Stimulated activated naive CD4-positive, alpha-beta T cell treated with Interleukin-2 at 50 U/mL for 16 hours (primary cell): ENCODE results near the gene TSC2.

ENCODE experiments used
- DNase-seq: peaks from one replicate; lab custom pipeline; 2025; lab: John Stamatoyannopoulos, UW

TSC2 gene

DNA sequence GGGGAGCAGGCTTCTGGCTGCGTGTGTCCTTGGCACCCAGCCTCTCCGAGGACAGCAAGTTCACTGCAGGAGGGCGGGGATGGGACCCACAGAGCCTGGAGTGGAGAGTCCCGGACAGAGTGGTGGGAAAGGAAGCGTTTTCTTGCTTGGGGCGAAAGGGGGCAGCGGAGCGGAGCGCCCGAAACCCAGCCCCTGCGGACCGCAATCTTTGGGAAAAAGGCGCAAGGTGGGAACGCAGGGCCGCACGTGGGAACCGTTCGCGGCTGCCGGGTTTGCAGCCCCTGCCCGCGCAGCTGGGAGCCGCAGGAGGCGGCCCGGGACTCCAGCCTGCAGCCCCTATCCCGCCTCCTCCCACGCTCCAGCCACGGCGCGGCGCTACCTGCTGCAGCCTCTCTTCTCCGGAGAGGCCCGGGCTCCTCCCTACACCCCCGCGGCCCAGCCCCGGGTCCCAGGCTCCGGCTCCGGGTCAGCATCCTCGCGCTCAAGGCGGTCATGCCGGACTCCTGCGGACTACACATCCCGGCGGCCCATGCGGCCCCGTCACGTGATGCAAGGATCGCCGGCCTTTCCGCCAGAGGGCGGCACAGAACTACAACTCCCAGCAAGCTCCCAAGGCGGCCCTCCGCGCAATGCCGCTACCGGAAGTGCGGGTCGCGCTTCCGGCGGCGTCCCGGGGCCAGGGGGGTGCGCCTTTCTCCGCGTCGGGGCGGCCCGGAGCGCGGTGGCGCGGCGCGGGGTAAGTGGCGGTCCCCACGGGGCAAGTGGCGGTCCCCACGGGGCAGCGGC lies at the start of gene TSC2, which contains the start of gene NTHL1:
Gene TSC2 (plus strand): TSS at position 656 of the 786 bp plus-strand sequence. CDS start 631 bp downstream, outside the sequence.
Gene NTHL1 (minus strand): TSS at position 505 of the 786 bp plus-strand sequence. CDS start 11 bp downstream, at position 494.
- DNase-seq: peak; percentile 92

DNA sequence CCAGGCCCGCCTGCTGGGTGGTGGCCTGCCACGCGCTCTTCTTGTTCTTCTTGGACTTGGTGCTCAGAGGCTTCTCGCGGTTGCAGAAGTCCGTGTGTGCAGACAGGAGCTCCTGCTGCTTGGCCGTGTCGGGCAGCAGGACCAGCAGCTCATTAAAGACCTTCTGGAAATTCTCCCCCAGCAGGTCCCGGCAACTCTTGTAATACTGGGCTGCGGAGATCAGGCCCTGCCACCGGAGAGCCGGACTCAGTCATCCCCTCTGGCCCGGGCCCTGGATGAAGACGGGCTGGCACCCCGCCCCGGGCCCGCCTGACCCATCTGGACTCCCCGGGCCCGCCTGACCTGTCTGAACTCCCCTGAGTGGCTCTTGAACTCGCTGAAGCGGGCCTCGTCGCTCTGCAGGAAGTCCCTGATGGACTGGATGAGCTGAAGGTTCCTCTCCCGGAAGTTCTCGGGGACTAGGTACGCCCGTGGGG lies 49.4 kb upstream of the TSC2 start:
- DNase-seq: no peak

GRCh38 chr16:1998852-1999801 lies 48.7 kb upstream of the TSC2 start:
- DNase-seq: no peak

GRCh38 chr16:1999866-2000514 lies 47.8 kb upstream of the TSC2 start:
- no peak for DNase-seq

DNA sequence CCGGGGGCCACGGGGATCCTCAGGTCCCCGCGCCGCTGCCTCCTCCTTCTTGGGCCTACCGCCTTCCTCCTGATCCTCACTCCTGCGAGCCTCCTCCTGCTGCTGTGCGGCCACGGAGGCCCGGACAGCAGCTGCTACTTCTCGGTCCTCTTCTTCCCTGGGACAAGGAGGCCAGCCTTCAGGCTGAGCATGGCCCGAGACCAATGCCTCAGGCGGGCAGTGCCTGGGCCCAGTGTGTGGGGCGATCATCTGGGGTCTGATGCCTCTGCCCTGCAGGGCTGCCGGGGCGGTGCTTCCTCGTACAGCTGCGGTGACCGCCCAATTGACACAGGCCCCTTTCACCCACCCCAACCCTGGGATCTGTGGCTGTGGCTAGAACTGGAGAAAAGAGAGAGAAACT lies 46.8 kb upstream of the TSC2 start:
- no peak for DNase-seq

GRCh38 chr16:2001456-2002355 lies 46.1 kb upstream of the TSC2 start:
- DNase-seq: no peak

DNA sequence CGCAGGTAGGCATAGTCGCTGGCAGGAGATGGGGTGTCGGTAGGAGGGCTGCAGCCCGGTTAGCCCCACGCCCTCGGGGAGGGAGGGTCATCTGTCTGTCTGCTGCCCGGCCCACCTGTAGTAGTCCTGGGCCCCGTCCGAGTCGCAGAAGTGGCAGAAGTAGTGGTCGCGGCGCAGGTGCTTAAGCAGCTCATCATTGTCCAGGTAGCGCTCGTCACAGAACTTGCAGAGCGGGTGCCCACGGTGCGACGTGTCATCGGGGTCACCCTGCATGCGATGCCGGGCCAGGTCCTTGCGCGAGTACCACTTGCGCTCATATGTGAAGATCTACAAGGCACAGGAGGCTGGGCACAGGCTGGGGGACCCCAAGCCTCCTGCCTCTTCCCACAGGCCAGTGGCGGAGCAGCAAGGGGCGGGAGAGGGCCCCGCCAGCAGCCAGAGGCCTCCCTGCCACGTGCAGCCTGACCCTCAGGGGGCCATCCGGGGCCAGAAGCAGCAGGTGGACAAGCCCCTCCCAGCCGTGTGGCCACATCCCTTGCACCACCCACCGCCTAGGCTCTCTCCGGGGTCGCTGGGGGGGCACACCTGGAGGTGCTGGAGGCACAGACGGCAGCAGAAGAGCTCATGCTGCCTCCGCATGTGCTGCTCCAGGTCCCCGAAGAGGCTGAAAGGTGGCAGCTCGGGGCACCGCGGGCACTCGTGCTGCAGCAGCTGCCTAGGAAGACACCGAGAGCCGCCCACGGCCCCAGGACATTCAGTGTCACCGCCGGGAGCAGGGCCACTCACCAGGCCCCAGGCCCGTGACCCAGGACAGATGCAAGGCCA lies 45.2 kb upstream of the TSC2 start:
- DNase-seq: no peak

- DNase-seq: no peak
Observed at GRCh38 chr16:2003231-2003826, 44.5 kb upstream of the TSC2 start.

DNA sequence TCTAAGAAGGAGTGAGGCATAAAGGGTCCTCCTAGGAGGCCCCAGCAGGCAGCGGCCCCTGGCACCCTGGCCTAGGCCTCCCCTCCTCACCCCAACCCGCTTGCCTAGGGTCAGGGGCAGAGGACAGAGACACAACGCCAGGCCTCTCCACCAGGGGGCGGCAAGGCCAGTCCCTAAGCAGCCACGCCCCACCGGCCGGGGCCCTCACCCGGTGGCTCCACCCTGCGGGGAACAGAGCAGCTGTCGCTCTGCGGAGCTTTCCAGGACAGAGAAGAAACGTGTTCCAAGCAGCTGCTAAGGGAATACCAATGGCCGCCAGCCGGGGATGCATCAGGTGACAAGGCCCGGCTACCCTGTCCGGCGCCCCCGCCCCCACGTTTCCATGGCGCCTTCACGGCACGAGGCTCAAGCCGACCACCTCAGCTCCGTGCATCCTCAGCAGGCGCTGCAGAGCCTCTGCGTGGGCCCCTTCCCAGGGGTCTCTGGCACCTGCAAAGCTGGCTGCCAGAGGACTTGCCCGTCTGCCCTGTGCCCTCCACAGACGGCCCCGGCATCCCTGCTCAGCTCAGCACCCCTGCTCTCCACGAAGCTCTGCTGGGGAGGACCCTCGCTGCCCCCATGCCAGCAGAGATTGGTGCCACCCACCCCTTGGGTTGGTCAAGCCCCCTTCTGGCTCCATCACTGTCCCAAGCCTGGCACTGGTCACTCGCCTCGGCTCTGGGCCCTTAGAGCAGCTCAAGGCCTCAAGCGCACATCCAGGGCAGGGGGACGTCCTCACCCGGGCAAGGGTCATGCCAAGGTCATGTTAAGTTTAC lies 43.8 kb upstream of the TSC2 start:
- peak; percentile 82 for DNase-seq

DNA sequence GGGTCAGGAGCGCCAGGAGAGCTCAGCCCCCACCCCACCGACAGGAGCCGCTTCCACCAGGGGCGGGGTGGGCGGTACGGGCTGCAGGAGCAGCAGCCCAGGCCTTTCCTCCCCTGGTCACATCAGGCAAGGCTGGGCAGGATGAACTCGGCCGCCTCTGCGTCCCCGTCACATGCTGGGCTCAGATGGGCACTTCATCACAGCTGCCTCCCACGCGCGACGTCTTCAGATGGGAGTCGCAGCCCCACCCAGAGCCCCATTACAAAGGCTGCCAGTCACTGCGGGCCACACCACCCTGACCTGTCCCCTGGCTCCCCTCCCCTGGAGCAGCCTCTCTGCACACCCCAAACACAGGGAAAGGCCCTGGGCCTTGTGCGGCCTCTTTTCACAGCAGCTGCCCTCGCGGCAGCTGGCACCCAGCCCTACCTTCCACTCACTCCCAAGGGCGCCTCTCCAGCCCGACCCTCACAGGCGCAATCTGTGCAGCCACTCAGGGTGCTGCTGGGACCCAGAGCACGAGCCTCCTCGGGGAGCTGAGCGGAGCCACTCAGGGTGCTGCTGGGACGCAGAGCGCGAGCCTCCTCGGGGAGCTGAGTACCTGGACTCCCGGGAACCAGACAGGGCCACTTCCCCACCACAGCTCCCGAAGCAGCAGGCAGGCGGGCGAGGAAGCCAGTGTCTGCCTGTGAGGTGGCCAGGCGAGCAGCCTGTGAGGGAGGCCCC lies 42.8 kb upstream of the TSC2 start:
- no peak for DNase-seq

- DNase-seq: no peak
Observed at GRCh38 chr16:2005646-2006045, 42.1 kb upstream of the TSC2 start.

DNA sequence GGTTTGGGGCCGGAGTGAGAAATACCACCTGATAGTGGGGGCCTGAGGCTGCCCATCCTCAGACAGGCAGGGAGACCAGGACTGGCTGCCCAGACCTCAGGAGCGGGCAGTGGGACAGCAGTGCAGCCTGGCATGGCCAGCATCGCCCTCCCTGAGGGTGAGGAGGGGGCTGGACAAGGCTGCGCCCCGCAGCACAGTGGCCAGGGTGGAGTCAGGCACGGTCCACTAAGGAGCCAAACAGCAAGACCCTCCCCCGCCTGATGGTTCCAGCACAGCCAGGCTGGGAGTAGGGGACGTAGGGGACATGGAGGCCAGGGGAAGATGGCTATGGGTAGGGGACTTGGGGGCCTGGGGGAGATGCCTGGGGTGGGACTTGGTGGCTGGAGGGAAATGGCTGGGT lies 41.5 kb upstream of the TSC2 start:
- DNase-seq: no peak

- DNase-seq: no peak
Observed at GRCh38 chr16:2007081-2007836, 40.5 kb upstream of the TSC2 start.

DNA sequence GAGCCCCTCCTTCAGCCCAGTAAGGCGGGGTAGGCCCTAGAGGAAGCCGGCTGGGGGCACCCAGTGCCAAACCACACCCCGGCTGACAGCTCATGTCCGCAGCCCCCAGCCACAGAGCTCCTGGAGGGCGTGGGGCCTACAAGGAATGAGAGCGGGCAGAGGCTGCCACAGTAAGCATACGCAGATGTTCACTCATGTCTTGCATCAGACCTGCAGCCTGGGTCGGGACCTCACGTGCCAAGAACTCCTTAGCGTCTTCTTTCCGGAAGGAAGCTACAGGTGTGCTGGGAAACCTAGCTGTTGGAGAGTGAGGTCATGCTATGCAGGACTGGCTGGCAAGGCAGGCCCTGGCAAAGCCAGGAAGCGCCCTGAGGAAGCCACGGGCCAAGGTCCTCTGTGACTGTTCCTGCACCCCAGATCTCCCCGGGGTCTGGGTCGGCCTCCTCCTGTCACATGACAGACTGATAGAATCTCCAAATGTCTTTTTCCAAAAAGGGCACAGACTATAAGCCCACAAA lies 39.7 kb upstream of the TSC2 start:
- no peak for DNase-seq

GRCh38 chr16:2008631-2009163 lies 39.1 kb upstream of the TSC2 start:
- DNase-seq: no peak

- no peak for DNase-seq
Observed at GRCh38 chr16:2009164-2009711, 38.5 kb upstream of the TSC2 start.
